HepG2 (cell line): ENCODE measurements around the gene RGS19. TPM values are rescaled to one million over a fixed set of nuclear protein-coding genes. Genes with fewer than 3 reads are reported as not detected.

Experiments used
- CEBPB ChIP-seq: IDR thresholded peaks from 2 replicates; pipeline ENCODE4 v1.6.1; 2011; ENCODE audit warnings: low read depth, low read length, improper control_type of control experiment, borderline replicate concordance
- DZIP1 ChIP-seq: sonication (generic); formaldehyde crosslinking; IDR thresholded peaks from 2 replicates; pipeline ENCODE4 v1.5.0; 2020; ENCODE audit warnings: mild to moderate bottlenecking, missing genetic modification reagents
- KDM1A ChIP-seq: IDR thresholded peaks from 2 replicates; pipeline ENCODE4 v1.6.1; 2016; ENCODE audit warnings: missing compliant biosample characterization
- NR2F6 ChIP-seq, 2 experiments: IDR thresholded peaks; 2 replicates each; pipeline ENCODE4 v1.6.1; 2016; ENCODE audit warnings: antibody characterized with exemption in 1 of 2, mild to moderate bottlenecking in 1 of 2
- ZBTB39 ChIP-seq: sonication (generic); formaldehyde crosslinking; IDR thresholded peaks from 2 replicates; pipeline ENCODE4 v1.5.0; 2020; ENCODE audit warnings: missing genetic modification reagents
- ZBTB40 ChIP-seq, 2 experiments: fragments of 450-650 bp in 1 of 2; sonication (generic) in 1 of 2; formaldehyde crosslinking in 1 of 2; IDR thresholded peaks; 2 replicates each; pipeline versions ENCODE4 v1.6.1 to v1.8.0; 2016 to 2022; ENCODE audit warnings: antibody characterized with exemption in 1 of 2, mild to moderate bottlenecking in 1 of 2, missing genetic modification reagents in 1 of 2
- ZMAT3 ChIP-seq: sonication (generic); formaldehyde crosslinking; conservative IDR thresholded peaks from 2 replicates; pipeline ENCODE4 v1.7.0; 2021; ENCODE audit warnings: missing genetic modification reagents
- ZNF343 ChIP-seq: sonication (generic); formaldehyde crosslinking; IDR thresholded peaks from 2 replicates; pipeline ENCODE4 v1.4.0; 2020; ENCODE audit warnings: mild to moderate bottlenecking, missing genetic modification reagents
- ZNF362 ChIP-seq: sonication (generic); formaldehyde crosslinking; IDR thresholded peaks from 2 replicates; pipeline ENCODE4 v1.4.0; 2020; ENCODE audit warnings: missing genetic modification reagents, mild to moderate bottlenecking, borderline replicate concordance
- ZNF484 ChIP-seq: sonication (generic); formaldehyde crosslinking; IDR thresholded peaks from 2 replicates; pipeline ENCODE4 v1.5.1; 2020; ENCODE audit warnings: mild to moderate bottlenecking, low read depth, missing genetic modification reagents, borderline replicate concordance
- ZNF792 ChIP-seq: IDR thresholded peaks from 2 replicates; pipeline ENCODE4 v1.6.1; 2016
- polyA plus RNA-seq, 8 experiments: library from polyadenylated mRNA; depleted of rRNA in 3 of 8; stranded (reverse) in 7 of 8; unstranded in 1 of 8; fragments of >200 nt; fragmentation: Illumina TruSeq in 4 of 8; extraction: Trizol in 4 of 8; gene quantifications; 2 replicates each; pipeline versions ENCODE4 v1.2.1 to v1.2.3, GENCODE V29; 2011 to 2016; ENCODE audit warnings: low read depth in 4 of 8, missing spikeins in 1 of 8, mixed read lengths in 1 of 8; ENCODE audit not compliant: insufficient read depth in 1 of 8
- total RNA-seq, 5 experiments: library from RNA; depleted of rRNA; stranded (reverse); fragments of >200 nt; fragmentation: Illumina TruSeq; extraction: Trizol; gene quantifications; 2 replicates each; pipeline ENCODE4 v1.2.3, GENCODE V29; 2016; ENCODE audit warnings: low read depth in 1 of 5

The RGS19 gene
- total and polyA plus RNA-seq, 2 of the 13 experiments (the other 11 are each of a cell fraction or from before 2014, with no cell fraction given): 10.7 to 11.9 TPM

- TF ChIP-seq ZBTB40 (IDR thresholded peaks at IDR 0.05) (no peak), ZBTB40 (CRISPR knock-in tag; IDR thresholded peaks at IDR 0.05) (0 out of 2 replicates have a peak, but pooled peaks have one; percentile 40), ZBTB39 (CRISPR knock-in tag) (peak; percentile 21; the same call in 1 of the 2 replicates), ZNF362 (CRISPR knock-in tag) (no peak), ZNF792 (CRISPR knock-in tag) (no peak), ZNF484 (CRISPR knock-in tag) (no peak), ZMAT3 (no peak), ZNF343 (CRISPR knock-in tag) (no peak), CEBPB (no peak), NR2F6 (IDR thresholded peaks at IDR 0.05) (peak; percentile 82; the same call in 1 of the 2 replicates), NR2F6 (CRISPR knock-in tag; IDR thresholded peaks at IDR 0.05) (peak; percentile 86), KDM1A (CRISPR knock-in tag) (no peak), DZIP1 (0 out of 2 replicates have a peak, but pooled peaks have one; percentile 78)
These were observed 55.8 kb downstream of the RGS19 start (continued) for GRCh38 chr20:64023361-64024140.
